ENCODE measurements around the gene JHY.

DNA sequence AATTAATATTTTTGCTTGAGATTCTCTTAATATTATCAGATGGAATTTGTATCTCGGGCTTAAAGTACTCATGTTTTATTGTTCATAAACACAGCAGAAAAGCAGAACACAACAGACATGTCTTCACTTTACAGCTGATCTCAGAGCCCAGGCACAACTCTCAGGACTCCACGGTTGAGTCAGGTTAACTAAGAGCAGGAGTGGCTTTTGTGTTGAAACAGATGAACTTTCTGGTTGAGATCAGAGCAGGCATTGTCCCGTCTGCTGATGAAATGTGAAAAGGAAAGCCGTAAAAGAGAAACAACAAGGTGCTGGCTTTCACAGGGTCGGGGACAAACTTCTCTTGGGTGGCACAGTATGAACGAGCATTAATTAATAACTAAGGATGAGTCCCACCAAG lies 49.0 kb downstream of the JHY start:
- TF ChIP-seq POLR2A (IDR thresholded peaks at IDR 0.05; ENCODE audit: low read depth, low read length) (no peak), POLR2AphosphoS5 (IDR thresholded peaks at IDR 0.05; ENCODE audit: low read depth, low read length) (no peak), POU2F2 (IDR thresholded peaks at IDR 0.05; ENCODE audit: low read depth, low read length) (no peak)

All from GM12891 (cell line).